NB4 (cell line): ENCODE data around the gene HINT3.

Source experiments
- POLR2A ChIP-seq: IDR thresholded peaks from 2 replicates; pipeline ENCODE4 v1.6.1; 2011; ENCODE audit warnings: mild to moderate bottlenecking; ENCODE audit not compliant: insufficient read length; ENCODE audit errors: extremely low read depth
- TF ChIP-seq, protein P1 (sequence below): IDR thresholded peaks from one replicate; pipeline ENCODE4 v1.5.1; 2012; ENCODE audit warnings: low read depth, low read length

DNA sequence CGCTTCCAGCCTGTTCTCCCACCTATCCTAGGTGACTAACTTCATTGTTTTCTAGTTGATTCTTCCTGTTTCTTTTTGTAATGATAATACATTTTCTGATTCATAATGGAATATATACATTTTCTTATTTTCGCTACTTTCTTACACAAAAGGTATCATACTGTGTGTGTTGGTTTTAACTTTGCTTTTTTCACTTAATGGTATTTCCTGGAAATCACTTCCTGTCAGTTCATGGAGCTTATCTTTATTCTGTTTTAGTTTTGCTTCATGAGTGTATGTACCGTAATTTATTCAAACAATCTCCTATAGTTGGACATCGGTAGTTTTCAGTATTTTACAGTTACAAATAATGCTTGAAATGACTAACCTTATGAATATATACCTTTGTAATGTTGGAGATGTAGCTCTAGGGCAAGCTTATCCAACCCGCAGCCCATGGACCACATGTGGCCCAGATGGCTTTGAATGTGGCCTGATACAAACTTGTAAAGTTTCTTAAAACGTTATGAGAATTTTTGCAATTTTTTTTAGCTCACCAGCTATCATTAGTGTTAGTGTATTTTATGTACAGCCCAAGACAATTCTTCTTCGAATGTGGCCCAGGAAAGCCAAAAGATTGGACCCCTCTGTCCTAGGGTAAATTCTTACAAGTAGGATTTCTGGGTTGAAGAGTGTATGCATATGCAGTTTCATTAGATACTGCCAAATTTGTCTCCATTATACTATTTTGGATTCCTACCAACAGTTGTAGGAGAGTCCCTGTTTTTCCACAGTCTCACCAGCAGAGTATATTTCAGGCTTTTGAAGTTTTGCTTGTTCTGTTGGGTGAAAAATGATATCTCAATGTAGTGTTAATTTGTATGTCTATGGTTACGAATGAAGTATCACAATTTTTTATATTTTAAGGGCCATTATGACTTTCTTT lies 46.4 kb downstream of the HINT3 start:
- TF ChIP-seq, protein P1, sequence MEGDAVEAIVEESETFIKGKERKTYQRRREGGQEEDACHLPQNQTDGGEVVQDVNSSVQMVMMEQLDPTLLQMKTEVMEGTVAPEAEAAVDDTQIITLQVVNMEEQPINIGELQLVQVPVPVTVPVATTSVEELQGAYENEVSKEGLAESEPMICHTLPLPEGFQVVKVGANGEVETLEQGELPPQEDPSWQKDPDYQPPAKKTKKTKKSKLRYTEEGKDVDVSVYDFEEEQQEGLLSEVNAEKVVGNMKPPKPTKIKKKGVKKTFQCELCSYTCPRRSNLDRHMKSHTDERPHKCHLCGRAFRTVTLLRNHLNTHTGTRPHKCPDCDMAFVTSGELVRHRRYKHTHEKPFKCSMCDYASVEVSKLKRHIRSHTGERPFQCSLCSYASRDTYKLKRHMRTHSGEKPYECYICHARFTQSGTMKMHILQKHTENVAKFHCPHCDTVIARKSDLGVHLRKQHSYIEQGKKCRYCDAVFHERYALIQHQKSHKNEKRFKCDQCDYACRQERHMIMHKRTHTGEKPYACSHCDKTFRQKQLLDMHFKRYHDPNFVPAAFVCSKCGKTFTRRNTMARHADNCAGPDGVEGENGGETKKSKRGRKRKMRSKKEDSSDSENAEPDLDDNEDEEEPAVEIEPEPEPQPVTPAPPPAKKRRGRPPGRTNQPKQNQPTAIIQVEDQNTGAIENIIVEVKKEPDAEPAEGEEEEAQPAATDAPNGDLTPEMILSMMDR: no peak
- TF ChIP-seq POLR2A: no peak
